Activated CD8-positive, alpha-beta memory T cell treated with anti-CD3 and anti-CD28 coated beads for 24 hours (primary cell): ENCODE results near the gene ACSS2.

Source experiments
- DNase-seq: peaks from one replicate; pipeline ENCODE4 v3.0.0-alpha.2; 2020

The ACSS2 gene

GRCh38 chr20:34915749-34916455 lies 39.5 kb downstream of the ACSS2 start:
- no peak for DNase-seq

DNA sequence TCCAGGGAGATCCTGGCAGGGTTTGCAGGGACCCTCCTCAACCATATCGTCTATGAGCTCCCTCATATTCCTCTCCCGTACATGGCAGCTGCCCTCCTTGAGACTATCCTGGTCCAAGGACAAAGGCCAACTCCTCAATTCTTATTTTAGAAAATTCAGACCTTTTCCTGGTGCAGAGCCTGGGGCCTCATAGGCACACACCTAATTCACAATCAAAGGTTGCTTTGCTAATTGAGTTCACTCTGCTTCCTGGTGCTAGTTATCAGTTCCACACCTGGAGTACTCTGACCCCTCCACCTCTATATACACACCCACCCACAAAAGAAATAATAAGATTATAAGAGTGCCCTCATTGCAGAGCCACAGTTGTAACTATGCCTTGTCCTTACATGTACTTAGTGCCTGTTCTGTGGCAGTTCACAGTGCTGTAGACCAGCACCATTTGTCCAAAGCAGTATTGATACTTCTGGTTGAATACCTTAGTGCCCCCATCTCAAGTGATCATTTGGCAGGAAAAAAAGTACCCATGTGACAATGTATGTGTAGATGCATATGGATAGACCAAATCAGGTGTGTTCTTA lies 40.5 kb downstream of the ACSS2 start:
- no peak for DNase-seq

DNA sequence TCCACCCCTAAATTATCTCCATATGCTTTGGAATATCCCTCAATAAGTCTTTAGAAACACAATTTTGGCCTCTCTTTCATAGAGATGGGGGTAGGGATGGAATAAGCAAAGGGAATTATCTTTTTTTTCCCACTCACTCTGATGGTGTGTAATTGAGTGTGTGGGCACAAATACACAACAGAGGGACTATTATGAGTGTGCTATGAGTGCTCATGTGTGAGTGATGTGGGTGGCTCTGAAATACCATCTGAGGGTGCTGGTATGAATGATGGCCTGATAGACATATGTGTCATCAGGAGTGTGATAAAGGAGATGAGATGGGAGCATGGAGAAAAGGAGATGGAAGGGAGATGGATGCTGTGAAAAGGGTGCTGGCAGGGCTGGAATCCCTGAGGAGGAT lies 43.6 kb downstream of the ACSS2 start:
- DNase-seq, result no peak

DNA sequence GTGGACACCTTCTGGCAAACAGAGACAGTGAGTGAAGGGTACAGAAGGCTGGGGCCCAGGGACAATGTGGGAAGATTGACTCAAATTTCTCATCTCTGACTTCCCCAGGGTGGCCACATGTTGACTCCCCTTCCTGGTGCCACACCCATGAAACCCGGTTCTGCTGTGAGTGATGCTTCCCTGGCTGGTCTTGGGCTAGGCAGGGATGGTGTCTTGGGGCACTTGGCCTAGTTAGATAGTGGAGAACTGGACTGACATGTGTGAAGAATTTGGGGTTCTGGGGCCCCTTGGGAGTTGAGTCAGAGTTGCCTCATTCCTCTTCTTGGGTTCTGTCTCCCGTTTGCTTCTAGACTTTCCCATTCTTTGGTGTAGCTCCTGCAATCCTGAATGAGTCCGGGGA lies 45.0 kb downstream of the ACSS2 start:
- no peak for DNase-seq

DNA sequence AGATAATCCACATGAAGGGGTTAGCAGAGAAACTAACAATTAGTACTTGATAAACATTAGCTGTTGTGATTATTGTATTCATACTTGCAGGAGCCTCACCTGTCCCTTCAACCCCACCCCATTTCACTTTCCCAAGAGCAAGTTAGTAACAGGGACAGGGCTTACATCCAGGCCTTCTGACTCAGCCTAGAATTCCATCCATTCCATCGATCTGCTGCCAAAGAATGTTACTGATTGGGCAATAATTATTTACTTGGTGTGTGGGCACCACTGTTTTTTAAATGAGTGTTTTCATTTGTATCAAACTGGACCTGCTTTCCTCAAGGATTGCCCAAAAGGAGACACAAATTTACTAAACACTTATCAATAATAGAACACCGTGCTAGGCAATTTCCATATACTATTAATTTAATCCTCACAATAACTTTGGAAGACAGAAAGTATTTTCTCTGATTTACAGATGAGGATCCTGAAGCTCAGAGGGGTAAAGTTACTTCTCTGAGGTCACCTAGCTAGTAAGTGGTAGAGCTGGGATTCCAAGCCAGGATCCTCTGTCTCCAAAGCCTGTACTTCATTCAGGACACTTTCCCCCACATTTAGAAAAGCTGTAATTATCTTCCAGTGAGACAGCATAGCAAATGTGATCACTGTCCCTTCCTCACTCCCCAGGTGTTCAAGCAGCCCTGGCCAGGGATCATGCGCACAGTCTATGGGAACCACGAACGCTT lies 46.4 kb downstream of the ACSS2 start:
- no peak for DNase-seq

DNA sequence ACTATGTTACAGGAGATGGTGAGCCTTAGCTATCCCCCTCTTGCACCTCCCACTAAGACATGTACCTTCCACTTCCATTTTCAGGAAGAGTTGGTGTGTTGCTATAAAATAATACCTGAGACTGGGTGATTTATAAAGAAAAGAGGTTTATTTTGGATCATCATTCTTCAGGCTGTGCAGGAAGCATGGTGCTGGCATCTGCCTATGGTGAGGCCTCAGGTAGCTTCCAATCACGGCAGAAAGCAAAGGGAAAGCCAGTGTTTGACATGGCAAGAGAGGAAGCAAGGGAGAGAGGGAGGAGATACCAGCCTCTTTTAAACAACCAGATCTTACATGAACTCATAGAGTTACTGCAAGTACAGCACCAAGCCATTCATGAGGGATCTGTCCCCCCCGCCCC lies 47.0 kb downstream of the ACSS2 start:
- DNase-seq, result no peak

DNA sequence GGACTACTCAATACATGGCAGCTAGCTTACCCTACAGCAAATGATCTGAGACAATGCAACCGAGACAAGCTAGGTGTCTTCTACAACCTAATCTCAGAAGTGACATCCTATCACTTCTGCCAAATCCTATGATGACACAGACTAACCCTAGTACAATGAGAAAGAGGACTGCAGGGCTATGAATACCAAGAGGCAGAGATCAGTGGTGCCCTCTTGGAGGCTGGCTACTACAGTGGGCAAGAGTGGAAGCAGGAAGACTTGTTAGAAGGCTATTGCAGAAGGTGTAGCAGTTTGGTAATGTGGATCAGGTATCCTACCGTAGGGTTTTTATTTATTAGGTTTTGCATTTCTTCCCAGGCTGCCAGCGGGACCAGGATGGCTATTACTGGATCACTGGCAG lies 48.9 kb downstream of the ACSS2 start:
- DNase-seq, result no peak

- DNase-seq, result no peak
Observed at GRCh38 chr20:34925981-34926380, 49.6 kb downstream of the ACSS2 start.

DNA sequence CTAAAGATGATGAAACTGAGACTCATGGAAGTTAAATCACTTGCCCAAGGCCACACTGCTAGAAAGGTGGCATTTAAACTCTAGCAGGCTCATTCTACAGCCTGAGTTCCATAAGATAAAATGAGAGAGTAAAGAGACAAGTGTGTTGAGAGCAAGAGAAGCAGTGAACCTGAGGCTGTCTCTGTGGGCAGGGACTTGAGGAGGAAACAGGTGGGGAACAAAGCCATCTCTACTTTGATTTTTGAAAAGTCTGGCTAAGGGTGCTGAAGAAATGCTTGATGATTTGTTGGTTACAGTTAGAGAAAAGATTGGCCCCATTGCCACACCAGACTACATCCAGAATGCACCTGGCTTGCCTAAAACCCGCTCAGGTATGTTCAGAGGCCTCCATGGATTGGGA lies 50.2 kb downstream of the ACSS2 start:
- DNase-seq, result no peak

GRCh38 chr20:34927736-34928135 lies 51.3 kb downstream of the ACSS2 start:
- no peak for DNase-seq

DNA sequence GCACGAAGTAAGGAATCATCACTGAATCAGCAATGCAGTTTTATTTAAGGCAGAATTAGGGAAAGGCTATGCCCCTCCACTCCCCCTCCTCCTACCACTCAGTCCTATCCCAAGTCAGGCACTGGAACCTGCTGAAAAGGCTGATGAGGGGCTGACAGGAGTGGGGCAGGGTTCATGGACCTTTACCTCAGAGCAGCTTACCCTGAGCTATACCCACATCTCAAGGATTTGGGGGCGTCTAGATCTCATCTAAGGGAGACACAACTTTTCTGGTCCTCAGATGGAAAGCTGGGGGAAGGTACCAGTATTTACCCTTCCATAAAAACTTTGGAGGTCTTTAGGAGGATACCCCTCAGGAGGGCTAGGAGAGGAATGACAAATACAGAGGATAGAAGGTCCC lies 52.0 kb downstream of the ACSS2 start:
- DNase-seq, result no peak

DNA sequence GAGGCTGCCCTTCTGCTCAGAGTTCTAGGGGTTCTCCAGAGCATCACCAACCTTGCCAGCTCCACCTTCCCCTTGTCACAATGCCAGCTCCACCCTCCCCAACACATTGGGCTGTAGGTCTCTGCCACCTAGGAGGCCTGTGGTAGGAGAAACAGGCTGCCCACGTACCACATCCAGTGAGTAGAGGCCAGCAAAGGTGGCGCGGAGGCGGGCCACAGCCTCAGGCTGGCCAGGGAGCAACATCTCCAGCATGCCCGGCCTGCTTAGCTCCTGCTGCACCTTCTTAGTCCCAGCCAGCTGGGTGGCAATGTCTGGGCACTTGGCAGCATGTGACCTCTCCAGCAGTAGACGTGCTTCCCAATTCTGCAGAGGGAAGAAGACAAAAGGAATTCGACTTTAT lies 55.4 kb downstream of the ACSS2 start:
- no peak for DNase-seq

- no peak for DNase-seq
Observed at GRCh38 chr20:34938466-34939163, 62.2 kb downstream of the ACSS2 start.

DNA sequence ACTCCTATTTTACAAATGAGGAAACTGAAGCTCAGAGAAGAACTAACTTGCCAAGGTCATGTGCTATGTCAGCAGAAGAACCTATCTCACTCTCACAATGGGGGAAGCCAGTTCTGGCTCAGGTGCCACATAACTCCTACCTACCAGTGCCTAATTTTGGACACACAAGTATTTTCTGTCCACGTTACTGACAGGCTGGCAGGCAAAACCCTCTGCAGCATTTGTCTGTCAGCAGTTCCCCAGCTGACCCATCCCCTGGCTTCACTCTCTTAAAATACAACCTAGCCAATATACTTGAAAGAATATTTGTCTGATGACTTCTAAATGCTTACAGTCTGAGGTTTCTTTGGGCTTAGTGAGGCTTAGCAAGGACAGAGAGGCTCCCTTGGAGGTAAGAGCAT lies 63.7 kb downstream of the ACSS2 start:
- DNase-seq, result no peak

- DNase-seq, result no peak
Observed at GRCh38 chr20:34941226-34941625, 64.8 kb downstream of the ACSS2 start.

DNA sequence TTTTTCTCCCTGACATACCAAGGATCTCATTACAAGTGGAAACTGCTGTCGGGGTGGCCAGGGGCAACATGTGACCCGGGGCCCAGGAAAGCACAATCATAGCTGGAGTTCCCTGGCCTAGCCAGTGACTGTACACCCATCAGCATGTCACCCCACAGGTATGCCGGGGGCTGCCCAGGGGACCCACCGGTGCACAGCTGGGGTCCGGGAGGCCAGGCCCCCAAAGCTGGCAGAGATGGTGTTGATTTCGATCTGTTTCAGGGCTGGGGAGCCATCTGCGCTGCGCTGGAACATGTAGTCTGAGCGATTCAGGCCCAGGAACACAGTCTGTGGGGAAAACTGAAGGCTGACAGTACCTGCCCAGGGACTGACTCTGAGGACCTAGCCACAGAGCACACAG lies 65.9 kb downstream of the ACSS2 start:
- no peak for DNase-seq

- DNase-seq, result no peak
Observed at GRCh38 chr20:34943808-34944567, 67.6 kb downstream of the ACSS2 start.

- no peak for DNase-seq
Observed at GRCh38 chr20:34945315-34946077, 69.1 kb downstream of the ACSS2 start.

GRCh38 chr20:34946661-34947060 lies 70.2 kb downstream of the ACSS2 start:
- DNase-seq, result no peak

DNA sequence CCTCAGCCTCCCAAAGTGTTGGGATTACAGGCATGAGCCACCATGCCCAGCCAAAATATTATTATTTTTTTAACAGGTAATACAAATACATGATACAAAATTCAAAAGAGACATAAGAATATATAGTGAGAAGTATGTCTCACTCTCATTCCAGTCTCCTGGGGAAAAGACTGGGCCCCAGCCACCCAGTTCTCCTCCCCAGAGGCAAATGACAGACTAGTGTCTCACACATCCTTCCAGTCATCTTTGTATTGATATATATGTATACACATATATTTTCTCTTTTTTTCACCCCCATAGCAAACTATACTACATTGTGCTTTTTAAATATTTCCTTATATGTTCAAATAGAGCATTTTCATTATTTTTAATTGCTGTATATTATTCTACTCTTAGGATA lies 70.9 kb downstream of the ACSS2 start:
- DNase-seq, result no peak

GRCh38 chr20:34948030-34948429 lies 71.6 kb downstream of the ACSS2 start:
- DNase-seq, result no peak

DNA sequence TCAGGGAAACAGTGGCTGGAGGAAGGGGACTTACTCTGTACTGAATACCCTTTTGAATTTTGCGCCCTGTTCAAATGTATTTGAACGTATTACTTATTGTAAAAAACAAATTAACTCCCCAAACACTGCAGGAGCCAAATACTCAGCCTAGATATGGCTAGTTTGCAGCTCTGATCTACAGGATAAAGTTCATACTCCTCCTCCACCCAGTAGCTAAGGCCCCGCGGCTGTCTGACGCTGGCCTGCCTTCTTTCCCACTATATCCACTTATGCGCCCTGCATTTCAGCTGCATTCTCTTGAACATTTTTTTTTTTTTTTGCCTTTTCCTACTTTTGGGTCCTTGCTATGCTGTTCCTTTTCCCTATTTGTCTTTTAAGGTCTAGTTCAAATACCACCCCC lies 72.7 kb downstream of the ACSS2 start:
- no peak for DNase-seq
